Keratinocyte (primary cell): ENCODE results near the gene RNPEP.

Experiments used
- EZH2 ChIP-seq: IDR thresholded peaks from one replicate; pipeline ENCODE4 v1.6.1; 2012; ENCODE audit warnings: inconsistent platforms, mild to moderate bottlenecking, low read length, moderate library complexity
- TF ChIP-seq, protein P1 (sequence below), 3 experiments: IDR thresholded peaks in 1 of 3; conservative IDR thresholded peaks in 1 of 3; optimal IDR thresholded peaks in 1 of 3; 2 replicates in 2 of 3; 3 replicates in 1 of 3; pipeline versions ENCODE3 to v1.5.1; 2011; ENCODE audit warnings: low read length in 3 of 3, mild to moderate bottlenecking in 3 of 3, moderate library complexity in 2 of 3, control low read depth in 1 of 3, inconsistent platforms in 1 of 3; ENCODE audit not compliant: insufficient read depth in 2 of 3; ENCODE audit errors: extremely low read depth in 1 of 3

DNA sequence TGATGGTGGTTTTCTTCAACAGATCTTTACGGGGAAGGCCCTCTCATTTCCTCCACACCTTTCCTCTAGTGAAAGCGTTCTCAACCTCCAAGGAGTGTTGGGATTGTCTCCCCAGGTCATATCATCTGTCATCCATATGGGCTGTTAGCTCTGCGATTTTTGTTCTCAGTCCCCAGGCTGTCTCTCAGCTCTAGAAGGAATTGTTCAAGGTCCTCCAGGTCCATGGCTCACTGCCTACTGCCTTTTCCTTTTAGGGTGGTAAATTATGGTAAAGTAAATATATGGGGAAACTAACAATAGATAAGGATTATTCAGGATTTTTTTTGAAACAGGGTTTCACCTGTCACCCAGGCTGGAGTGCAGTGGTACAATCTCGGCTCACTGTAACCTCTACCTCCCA, 65.5 kb downstream of the RNPEP start:
- TF ChIP-seq, protein P1, sequence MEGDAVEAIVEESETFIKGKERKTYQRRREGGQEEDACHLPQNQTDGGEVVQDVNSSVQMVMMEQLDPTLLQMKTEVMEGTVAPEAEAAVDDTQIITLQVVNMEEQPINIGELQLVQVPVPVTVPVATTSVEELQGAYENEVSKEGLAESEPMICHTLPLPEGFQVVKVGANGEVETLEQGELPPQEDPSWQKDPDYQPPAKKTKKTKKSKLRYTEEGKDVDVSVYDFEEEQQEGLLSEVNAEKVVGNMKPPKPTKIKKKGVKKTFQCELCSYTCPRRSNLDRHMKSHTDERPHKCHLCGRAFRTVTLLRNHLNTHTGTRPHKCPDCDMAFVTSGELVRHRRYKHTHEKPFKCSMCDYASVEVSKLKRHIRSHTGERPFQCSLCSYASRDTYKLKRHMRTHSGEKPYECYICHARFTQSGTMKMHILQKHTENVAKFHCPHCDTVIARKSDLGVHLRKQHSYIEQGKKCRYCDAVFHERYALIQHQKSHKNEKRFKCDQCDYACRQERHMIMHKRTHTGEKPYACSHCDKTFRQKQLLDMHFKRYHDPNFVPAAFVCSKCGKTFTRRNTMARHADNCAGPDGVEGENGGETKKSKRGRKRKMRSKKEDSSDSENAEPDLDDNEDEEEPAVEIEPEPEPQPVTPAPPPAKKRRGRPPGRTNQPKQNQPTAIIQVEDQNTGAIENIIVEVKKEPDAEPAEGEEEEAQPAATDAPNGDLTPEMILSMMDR (optimal IDR thresholded peaks at IDR 0.05 in 1 of 3, IDR thresholded peaks at IDR 0.05 in 1 of 3, conservative IDR thresholded peaks at IDR 0.05 in 1 of 3; ENCODE audit: extremely low read depth in 1 of 3, insufficient read depth in 2 of 3, low read length in 3 of 3): no peak
- TF ChIP-seq EZH2: no peak
